G401 (cell line): ENCODE data around the gene FAM83F. TPM values are rescaled to one million over a fixed set of nuclear protein-coding genes. Genes with fewer than 3 reads are reported as not detected.

Experiments used
- DNase-seq: peaks from one replicate; pipeline ENCODE4 v3.0.0-alpha.2; 2015; ENCODE audit warnings: low spot score
- in situ Hi-C: cut with HindIII; loops from 2 replicates; pipeline ENCODE4 v1.10.0; 2016; ENCODE audit warnings: low sequenced_read_pairs, mixed read lengths
- total RNA-seq: library from RNA; depleted of rRNA; stranded (reverse); fragments of >200 nt; shearing (Covaris generic); gene quantifications from 2 replicates; pipeline ENCODE4 v1.2.3, GENCODE V29; 2014

The FAM83F gene
- total RNA-seq, 1 experiment from 2014 or later = 0.27 TPM

GRCh38 chr22:40027191-40028097, 32.7 kb downstream of the FAM83F start:
- in situ Hi-C loops = no loop called here
- DNase-seq = no peak

- in situ Hi-C loops = no loop called here
- no peak for DNase-seq
These were observed 33.3 kb downstream of the FAM83F start for GRCh38 chr22:40028098-40028425.

DNA sequence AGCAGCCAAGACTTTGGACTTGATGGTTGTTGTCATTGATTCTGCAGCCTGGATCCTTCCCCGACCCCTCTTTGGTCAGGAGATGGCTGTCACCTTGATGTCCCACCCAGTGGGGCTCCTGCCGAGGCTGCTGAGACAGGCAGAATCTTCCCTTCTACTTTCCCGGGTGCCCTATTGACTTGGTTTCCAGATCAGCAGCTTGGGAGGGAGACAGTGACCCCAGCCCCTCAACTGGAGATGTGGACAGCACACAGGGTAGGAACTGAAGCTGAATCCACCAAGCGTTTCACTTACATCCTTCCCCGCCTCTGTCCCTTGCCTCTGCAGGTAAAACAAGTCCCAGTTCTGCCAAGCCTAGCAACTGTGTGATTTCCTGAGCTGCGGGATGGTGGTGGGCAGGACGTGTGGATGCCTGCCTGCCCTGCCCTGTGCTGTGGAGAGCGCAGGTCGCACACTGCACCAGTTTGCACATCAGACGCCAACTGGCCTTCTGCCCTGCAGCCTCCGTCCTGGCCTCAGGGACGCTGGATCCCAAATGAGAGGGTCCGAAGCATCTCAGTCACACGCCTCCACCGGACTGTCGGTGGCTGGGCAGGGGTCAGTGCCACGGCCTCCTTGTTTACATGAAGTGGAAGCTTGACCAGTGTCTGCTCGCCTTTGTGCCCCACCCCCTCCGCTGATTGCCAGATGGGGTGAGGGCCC, 34.6 kb downstream of the FAM83F start:
- in situ Hi-C loops = no loop called here

GRCh38 chr22:40030026-40030757, 35.4 kb downstream of the FAM83F start:
- DNase-seq = no peak
- in situ Hi-C loops = no loop called here

More for the DNA sequence above, 34.6 kb downstream of the FAM83F start:
- DNase-seq = no peak

DNA sequence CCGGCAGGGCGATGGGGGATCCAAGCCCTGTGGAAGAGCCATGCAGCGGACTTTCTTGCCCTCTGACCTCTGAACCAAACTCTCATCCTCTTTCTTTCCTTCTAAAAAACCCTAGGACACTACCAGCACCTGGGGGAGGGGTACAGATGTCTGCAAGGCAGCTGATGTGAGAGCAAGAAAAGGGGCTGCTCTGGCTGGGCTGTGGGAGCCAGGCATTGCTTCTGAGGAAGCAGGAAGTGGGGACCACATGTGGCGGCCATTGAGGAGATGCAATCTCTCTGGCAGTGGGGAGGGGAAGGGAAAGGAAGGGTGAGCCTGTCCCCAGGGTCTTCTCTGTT, 36.0 kb downstream of the FAM83F start:
- DNase-seq = no peak
- in situ Hi-C loops = no loop called here

GRCh38 chr22:40031766-40032470, 37.2 kb downstream of the FAM83F start:
- in situ Hi-C loops = no loop called here
- DNase-seq = no peak

DNA sequence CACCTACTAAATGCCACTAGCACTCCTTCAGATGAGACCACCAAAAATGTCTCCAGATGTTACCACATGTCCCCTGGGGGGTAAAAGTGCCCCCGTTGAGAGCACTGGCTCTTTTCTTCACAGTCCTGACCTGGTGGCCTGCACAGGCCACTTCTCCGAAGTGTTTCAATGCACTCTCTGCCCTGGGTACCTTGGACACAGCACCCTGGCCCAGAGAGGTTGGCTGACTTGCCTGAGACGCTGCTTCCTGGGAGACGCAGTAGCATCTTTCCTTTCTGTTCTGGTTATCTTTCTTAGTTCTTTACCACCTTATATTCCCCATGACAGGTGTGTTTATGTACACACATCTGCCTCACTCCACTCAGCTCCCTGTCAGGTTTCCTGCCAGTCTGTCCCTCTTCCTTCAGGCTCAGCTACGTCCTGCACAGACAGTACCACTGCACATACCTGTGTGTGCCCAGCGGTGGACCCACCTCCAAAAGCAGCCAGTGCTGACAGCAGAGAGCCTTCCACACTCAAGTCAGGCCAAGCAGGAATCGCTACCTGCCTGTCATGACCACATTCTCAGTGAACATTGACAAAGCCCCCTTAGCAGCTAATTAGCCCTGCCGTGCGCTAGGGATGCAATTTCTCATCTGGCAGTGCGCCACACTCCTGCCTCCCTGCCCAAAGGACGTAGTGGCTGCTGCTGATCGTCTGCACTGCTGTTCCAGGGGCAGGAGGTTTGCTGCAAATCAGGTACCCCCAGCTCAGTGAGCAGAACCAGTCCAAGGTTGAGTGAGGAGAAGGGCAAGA, 39.0 kb downstream of the FAM83F start:
- no peak for DNase-seq
- in situ Hi-C loops = no loop called here

DNA sequence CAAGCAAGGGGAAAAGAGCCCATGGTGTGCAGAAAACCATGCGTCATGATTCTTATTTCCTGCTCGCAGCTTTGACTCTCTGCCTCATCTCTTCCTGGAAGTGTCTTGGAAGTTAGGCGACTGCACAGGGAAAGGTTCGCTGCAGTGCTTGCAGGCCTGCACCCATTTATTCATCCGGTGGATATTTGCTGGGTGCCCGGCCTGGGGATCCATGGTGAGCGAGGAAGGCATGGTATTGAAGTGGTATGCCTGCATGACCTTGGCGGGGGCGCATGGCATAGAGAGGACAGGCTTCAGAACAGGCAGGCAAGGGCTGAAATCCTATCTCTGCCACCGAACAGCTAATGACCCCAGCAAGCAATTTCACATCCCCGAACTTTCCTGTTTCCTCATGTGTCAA, 40.6 kb downstream of the FAM83F start:
- in situ Hi-C loops = no loop called here
- DNase-seq = no peak

- no peak for DNase-seq
- in situ Hi-C loops = no loop called here
These were observed 41.4 kb downstream of the FAM83F start for GRCh38 chr22:40036126-40036525.

GRCh38 chr22:40036591-40037225, 42.0 kb downstream of the FAM83F start:
- in situ Hi-C loops = no loop called here

DNA sequence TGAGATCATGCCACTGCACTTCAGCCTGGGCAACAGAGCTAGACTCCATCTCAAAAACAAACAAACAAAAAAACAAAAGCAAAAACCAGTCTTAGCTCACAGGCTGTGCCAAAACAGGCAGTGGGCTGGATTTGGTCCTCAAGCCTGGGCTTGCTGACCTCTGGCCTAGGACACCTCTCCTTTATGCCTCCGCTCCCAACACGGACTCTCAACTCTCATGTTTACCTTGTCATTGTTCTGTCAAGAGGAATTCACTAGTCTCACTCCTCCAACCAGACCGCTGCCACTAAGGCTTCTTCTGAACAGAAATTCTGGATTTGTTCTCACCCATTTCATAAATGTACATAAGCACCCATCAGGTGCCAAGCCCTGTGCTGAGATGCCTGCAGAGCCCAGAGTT, 42.6 kb downstream of the FAM83F start:
- in situ Hi-C loops = no loop called here
- no peak for DNase-seq

More at GRCh38 chr22:40036591-40037225, 42.0 kb downstream of the FAM83F start:
- DNase-seq = peak; percentile 88

GRCh38 chr22:40039482-40040115, 44.8 kb downstream of the FAM83F start:
- in situ Hi-C loops = no loop called here
- DNase-seq = no peak

GRCh38 chr22:40040927-40041326, 46.2 kb downstream of the FAM83F start:
- in situ Hi-C loops = no loop called here
- peak; percentile 67 for DNase-seq

- in situ Hi-C loops = no loop called here
These were observed 46.8 kb downstream of the FAM83F start for GRCh38 chr22:40041366-40042137.

DNA sequence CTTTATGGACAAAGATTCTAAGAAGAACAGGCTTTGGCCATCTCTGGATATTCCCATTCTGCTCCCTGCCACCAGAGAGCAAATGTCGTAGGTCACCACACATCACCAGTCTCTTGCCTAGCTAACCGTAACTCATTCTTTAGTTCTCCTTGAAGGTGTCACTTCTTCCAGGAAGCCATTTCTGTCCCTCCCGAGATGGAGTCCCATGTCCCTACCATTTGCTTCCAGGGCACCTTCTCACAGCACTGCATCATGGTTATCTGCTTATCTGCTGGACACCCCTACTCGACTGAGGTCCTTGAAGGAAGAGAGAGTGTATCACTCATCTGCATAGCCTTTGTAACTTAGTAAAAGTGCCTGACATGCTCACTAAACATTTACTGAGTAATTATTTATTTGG, 47.6 kb downstream of the FAM83F start:
- in situ Hi-C loops = no loop called here
- no peak for DNase-seq

More at GRCh38 chr22:40041366-40042137, 46.8 kb downstream of the FAM83F start:
- no peak for DNase-seq

GRCh38 chr22:40043081-40043480, 48.3 kb downstream of the FAM83F start:
- in situ Hi-C loops = no loop called here

GRCh38 chr22:40043793-40044101, 49.0 kb downstream of the FAM83F start:
- no peak for DNase-seq
- in situ Hi-C loops = no loop called here

More at GRCh38 chr22:40043081-40043480, 48.3 kb downstream of the FAM83F start:
- DNase-seq = peak; percentile 70
